GM23338 (cell line): ENCODE measurements around the gene KLF9. TPM values are rescaled to one million over a fixed set of nuclear protein-coding genes. Genes with fewer than 3 reads are reported as not detected.

Experiments
- ATAC-seq: fragments of 200-7000 bp; cut with Tn5 transposase; 3 replicates; pipeline ENCODE4 v1.9.1; 2020
- DNase-seq: peaks from one replicate; pipeline ENCODE4 v3.0.0-alpha.2; 2015; ENCODE audit warnings: low spot score
- H2AFZ ChIP-seq: fragments of 200-600 bp; sonication (generic); 2 replicates; pipeline ENCODE4 v1.8.0; 2016; ENCODE audit warnings: antibody characterized with exemption, mild to moderate bottlenecking, moderate library complexity
- H3F3A ChIP-seq: fragments of 200-600 bp; sonication (generic); replicated peaks from 2 replicates; pipeline ENCODE4 v1.8.0; 2017; ENCODE audit warnings: antibody characterized with exemption, mixed run types, low read depth
- H3K27ac ChIP-seq: fragments of 200-600 bp; sonication (generic); 2 replicates; pipeline ENCODE4 v1.6.1; 2016; ENCODE audit warnings: low read depth
- H3K27me3 ChIP-seq: fragments of 200-600 bp; sonication (generic); 2 replicates; pipeline ENCODE4 v1.8.0; 2016; ENCODE audit warnings: mild to moderate bottlenecking, mixed run types, moderate library complexity; ENCODE audit not compliant: insufficient read depth
- H3K36me3 ChIP-seq: fragments of 200-600 bp; sonication (generic); 2 replicates; pipeline ENCODE4 v1.8.0; 2016; ENCODE audit warnings: mild to moderate bottlenecking; ENCODE audit not compliant: insufficient read depth
- H3K4me1 ChIP-seq: fragments of 200-600 bp; sonication (generic); 2 replicates; pipeline ENCODE4 v1.8.0; 2016; ENCODE audit warnings: mild to moderate bottlenecking, moderate library complexity; ENCODE audit not compliant: insufficient read depth
- H3K4me2 ChIP-seq: fragments of 200-600 bp; sonication (generic); 2 replicates; pipeline ENCODE4 v1.7.1; 2017; ENCODE audit warnings: mixed run types
- H3K4me3 ChIP-seq: fragments of 200-600 bp; sonication (generic); 2 replicates; pipeline ENCODE4 v1.6.1; 2016; ENCODE audit warnings: mixed run types
- H3K79me2 ChIP-seq: fragments of 200-600 bp; sonication (generic); replicated peaks from 2 replicates; pipeline ENCODE4 v1.8.0; 2017; ENCODE audit warnings: mild to moderate bottlenecking; ENCODE audit not compliant: insufficient read depth
- H3K9me2 ChIP-seq: fragments of 200-600 bp; sonication (generic); 2 replicates; pipeline ENCODE4 v1.8.0; 2017; ENCODE audit not compliant: insufficient read depth
- H4K20me1 ChIP-seq: fragments of 200-600 bp; sonication (generic); replicated peaks from 2 replicates; pipeline ENCODE4 v1.8.0; 2017; ENCODE audit warnings: mild to moderate bottlenecking; ENCODE audit not compliant: insufficient read depth
- H3K27ac Mint-ChIP-seq: 2 replicates; pipeline ENCODE4 v1.8.0; 2020; ENCODE audit warnings: inconsistent platforms, mild to moderate bottlenecking, moderate library complexity, mixed read lengths
- H3K27me3 Mint-ChIP-seq: 3 replicates; pipeline ENCODE4 v1.8.0; 2022; ENCODE audit warnings: low read depth, mild to moderate bottlenecking, moderate library complexity, mixed read lengths, inconsistent platforms; ENCODE audit not compliant: insufficient read depth, poor library complexity
- H3K36me3 Mint-ChIP-seq: 3 replicates; pipeline ENCODE4 v1.8.0; 2021; ENCODE audit warnings: low read depth, mild to moderate bottlenecking, inconsistent platforms, moderate library complexity, mixed read lengths
- H3K4me1 Mint-ChIP-seq: 3 replicates; pipeline ENCODE4 v1.8.0; 2020; ENCODE audit warnings: mild to moderate bottlenecking, inconsistent platforms, mixed read lengths
- H3K4me3 Mint-ChIP-seq: 3 replicates; pipeline ENCODE4 v1.8.0; 2021; ENCODE audit warnings: moderate library complexity, mild to moderate bottlenecking, inconsistent platforms, mixed read lengths
- H3K9me3 Mint-ChIP-seq: 3 replicates; pipeline ENCODE4 v1.8.0; 2020; ENCODE audit warnings: moderate library complexity, mild to moderate bottlenecking, inconsistent platforms, mixed read lengths
- EZH2 ChIP-seq: fragments of 200-600 bp; sonication (generic); IDR thresholded peaks from one replicate; pipeline ENCODE4 v1.8.0; 2017; ENCODE audit warnings: antibody characterized with exemption, mild to moderate bottlenecking, low read depth; ENCODE audit not compliant: unreplicated experiment
- JUNB ChIP-seq: IDR thresholded peaks from one replicate; pipeline ENCODE4 v1.6.1; 2016; ENCODE audit warnings: antibody characterized with exemption; ENCODE audit not compliant: unreplicated experiment
- POLR2AphosphoS5 ChIP-seq: IDR thresholded peaks from 2 replicates; pipeline ENCODE4 v1.6.1; 2016; ENCODE audit warnings: antibody characterized with exemption, low read depth
- STAT1 ChIP-seq: IDR thresholded peaks from one replicate; pipeline ENCODE4 v1.6.1; 2016; ENCODE audit warnings: antibody characterized with exemption; ENCODE audit not compliant: unreplicated experiment
- ZNF114 ChIP-seq: fragments of 250-450 bp; sonication (Bioruptor Pico); IDR thresholded peaks from 2 replicates; pipeline ENCODE4 v1.5.0; 2020; ENCODE audit warnings: mild to moderate bottlenecking, moderate library complexity
- ZNF331 ChIP-seq: fragments of 250-450 bp; sonication (Bioruptor Pico); IDR thresholded peaks from 2 replicates; pipeline ENCODE4 v1.5.0; 2020; ENCODE audit warnings: low read depth, mild to moderate bottlenecking, moderate library complexity
- polyA plus RNA-seq: library from polyadenylated mRNA; unstranded; fragments of >200 nt; fragmentation: Nextera tagmentation; extraction: Ambion mirVana; gene quantifications from 2 replicates; pipeline ENCODE4 v1.2.1, GENCODE V29; 2016
- total RNA-seq: library from RNA; depleted of rRNA; stranded (reverse); fragments of >200 nt; shearing (Covaris generic); gene quantifications from 2 replicates; pipeline ENCODE4 v1.2.3, GENCODE V29; 2014
- TF ChIP-seq, protein P1 (sequence below), 2 experiments: fragments of 200-600 bp in 1 of 2; sonication (generic) in 1 of 2; conservative IDR thresholded peaks; 2 replicates each; pipeline versions ENCODE4 v1.5.1 to v1.6.1; 2016 to 2017; ENCODE audit warnings: antibody characterized with exemption in 2 of 2, low read depth in 2 of 2, mild to moderate bottlenecking in 2 of 2, moderate library complexity in 1 of 2
- TF ChIP-seq, protein P2 (sequence below): IDR thresholded peaks from one replicate; pipeline ENCODE4 v1.6.1; 2018; ENCODE audit warnings: antibody characterized with exemption; ENCODE audit not compliant: unreplicated experiment
- TF ChIP-seq, protein P3 (sequence below): IDR thresholded peaks from 2 replicates; pipeline ENCODE4 v1.6.1; 2016; ENCODE audit warnings: antibody characterized with exemption

KLF9 gene
- total and polyA plus RNA-seq, 2 experiments from 2014 or later = 0.58 to 1.5 TPM

DNA sequence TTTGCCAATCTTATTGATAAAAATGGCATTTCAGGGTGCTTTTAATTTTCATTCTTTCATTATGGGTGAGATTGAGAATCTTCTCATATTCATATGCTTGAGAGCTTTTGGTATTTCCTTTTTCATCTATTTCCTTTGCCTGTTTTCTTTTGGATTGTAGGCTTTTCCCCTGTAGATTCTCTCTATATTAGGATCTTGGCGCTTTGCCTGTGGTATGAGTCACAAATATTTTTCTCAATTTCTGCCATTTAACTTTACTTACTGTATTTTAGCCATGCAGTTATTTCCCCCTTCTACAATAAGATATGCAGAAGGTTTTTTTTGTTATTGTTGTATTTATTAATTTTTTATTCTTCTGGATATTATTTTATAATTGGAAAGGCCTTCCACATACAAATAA lies 21.5 kb upstream of the KLF9 start:
- H3K4me3 Mint-ChIP-seq = no peak overlapping the region
- Histone ChIP-seq H3K4me1 (no peaks in the 10 kb centered on the region), H3K36me3 (no peaks in the 10 kb centered on the region), H3K27me3 (no peaks in the 10 kb centered on the region), H3K4me2 (no peak overlapping the region), H3F3A (no peaks in the 10 kb centered on the region), H3K4me3 (no peak overlapping the region), H2AFZ (no peak overlapping the region), H3K79me2 (no peaks in the 10 kb centered on the region), H4K20me1 (no peaks in the 10 kb centered on the region), H3K9me2 (no peaks in the 10 kb centered on the region), H3K27ac (no peak overlapping the region)
- no peak overlapping the region for H3K27ac Mint-ChIP-seq
- TF ChIP-seq, protein P1, sequence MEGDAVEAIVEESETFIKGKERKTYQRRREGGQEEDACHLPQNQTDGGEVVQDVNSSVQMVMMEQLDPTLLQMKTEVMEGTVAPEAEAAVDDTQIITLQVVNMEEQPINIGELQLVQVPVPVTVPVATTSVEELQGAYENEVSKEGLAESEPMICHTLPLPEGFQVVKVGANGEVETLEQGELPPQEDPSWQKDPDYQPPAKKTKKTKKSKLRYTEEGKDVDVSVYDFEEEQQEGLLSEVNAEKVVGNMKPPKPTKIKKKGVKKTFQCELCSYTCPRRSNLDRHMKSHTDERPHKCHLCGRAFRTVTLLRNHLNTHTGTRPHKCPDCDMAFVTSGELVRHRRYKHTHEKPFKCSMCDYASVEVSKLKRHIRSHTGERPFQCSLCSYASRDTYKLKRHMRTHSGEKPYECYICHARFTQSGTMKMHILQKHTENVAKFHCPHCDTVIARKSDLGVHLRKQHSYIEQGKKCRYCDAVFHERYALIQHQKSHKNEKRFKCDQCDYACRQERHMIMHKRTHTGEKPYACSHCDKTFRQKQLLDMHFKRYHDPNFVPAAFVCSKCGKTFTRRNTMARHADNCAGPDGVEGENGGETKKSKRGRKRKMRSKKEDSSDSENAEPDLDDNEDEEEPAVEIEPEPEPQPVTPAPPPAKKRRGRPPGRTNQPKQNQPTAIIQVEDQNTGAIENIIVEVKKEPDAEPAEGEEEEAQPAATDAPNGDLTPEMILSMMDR (conservative IDR thresholded peaks at IDR 0.05; ENCODE audit: low read depth in 2 of 2) = no peak
- TF ChIP-seq, protein P2, sequence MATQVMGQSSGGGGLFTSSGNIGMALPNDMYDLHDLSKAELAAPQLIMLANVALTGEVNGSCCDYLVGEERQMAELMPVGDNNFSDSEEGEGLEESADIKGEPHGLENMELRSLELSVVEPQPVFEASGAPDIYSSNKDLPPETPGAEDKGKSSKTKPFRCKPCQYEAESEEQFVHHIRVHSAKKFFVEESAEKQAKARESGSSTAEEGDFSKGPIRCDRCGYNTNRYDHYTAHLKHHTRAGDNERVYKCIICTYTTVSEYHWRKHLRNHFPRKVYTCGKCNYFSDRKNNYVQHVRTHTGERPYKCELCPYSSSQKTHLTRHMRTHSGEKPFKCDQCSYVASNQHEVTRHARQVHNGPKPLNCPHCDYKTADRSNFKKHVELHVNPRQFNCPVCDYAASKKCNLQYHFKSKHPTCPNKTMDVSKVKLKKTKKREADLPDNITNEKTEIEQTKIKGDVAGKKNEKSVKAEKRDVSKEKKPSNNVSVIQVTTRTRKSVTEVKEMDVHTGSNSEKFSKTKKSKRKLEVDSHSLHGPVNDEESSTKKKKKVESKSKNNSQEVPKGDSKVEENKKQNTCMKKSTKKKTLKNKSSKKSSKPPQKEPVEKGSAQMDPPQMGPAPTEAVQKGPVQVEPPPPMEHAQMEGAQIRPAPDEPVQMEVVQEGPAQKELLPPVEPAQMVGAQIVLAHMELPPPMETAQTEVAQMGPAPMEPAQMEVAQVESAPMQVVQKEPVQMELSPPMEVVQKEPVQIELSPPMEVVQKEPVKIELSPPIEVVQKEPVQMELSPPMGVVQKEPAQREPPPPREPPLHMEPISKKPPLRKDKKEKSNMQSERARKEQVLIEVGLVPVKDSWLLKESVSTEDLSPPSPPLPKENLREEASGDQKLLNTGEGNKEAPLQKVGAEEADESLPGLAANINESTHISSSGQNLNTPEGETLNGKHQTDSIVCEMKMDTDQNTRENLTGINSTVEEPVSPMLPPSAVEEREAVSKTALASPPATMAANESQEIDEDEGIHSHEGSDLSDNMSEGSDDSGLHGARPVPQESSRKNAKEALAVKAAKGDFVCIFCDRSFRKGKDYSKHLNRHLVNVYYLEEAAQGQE = no peak
- no peak for TF ChIP-seq STAT1
- TF ChIP-seq ZNF331 (CRISPR knock-in tag) = no peak
- TF ChIP-seq ZNF114 (CRISPR knock-in tag) = no peak
- no peak for TF ChIP-seq JUNB
- TF ChIP-seq EZH2 = no peak
- TF ChIP-seq POLR2AphosphoS5 = no peak
- TF ChIP-seq, protein P3, sequence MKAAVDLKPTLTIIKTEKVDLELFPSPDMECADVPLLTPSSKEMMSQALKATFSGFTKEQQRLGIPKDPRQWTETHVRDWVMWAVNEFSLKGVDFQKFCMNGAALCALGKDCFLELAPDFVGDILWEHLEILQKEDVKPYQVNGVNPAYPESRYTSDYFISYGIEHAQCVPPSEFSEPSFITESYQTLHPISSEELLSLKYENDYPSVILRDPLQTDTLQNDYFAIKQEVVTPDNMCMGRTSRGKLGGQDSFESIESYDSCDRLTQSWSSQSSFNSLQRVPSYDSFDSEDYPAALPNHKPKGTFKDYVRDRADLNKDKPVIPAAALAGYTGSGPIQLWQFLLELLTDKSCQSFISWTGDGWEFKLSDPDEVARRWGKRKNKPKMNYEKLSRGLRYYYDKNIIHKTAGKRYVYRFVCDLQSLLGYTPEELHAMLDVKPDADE = no peak
- no peaks in the 10 kb centered on the region for H3K36me3 Mint-ChIP-seq
- peaks cover 4% of the 10 kb centered on the region; the same call in 2 of the 3 replicates for H3K4me1 Mint-ChIP-seq
- DNase-seq (no peak), ATAC-seq (no peak)
- H3K27me3 Mint-ChIP-seq = peaks cover 1% of the 10 kb centered on the region
- peaks cover 5% of the 10 kb centered on the region; the same call in 2 of the 3 replicates for H3K9me3 Mint-ChIP-seq

DNA sequence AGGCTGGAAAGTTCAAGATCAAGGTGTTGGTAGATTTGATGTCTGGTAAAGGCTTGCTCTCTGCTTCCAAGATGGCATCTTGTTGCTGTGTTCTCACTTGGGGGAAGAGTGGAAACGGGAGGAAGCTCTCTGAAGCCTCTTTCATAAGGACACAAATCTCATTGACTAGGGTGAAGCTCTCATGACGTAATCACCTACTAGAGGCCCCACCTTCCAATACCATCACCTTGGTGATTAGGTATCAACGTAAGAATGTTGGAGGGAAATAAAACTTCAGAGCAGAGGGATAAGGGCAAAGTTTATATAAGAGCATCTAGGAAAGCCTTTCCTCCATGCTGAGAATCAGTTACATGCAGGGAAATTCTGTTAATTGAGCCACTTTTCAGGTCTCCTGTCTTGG lies 15.4 kb upstream of the KLF9 start:
- no peaks in the 10 kb centered on the region for H4K20me1 ChIP-seq
- Mint-ChIP-seq H3K4me1 (peaks cover 4% of the 10 kb centered on the region; the same call in 2 of the 3 replicates), H3K4me3 (no peak overlapping the region), H3K27me3 (peaks cover 1% of the 10 kb centered on the region), H3K36me3 (no peaks in the 10 kb centered on the region), H3K27ac (no peak overlapping the region), H3K9me3 (peaks cover 5% of the 10 kb centered on the region; the same call in 2 of the 3 replicates)
- DNase-seq = no peak
- no peaks in the 10 kb centered on the region for H3F3A ChIP-seq
- H3K36me3 ChIP-seq = no peaks in the 10 kb centered on the region
- H3K9me2 ChIP-seq = no peaks in the 10 kb centered on the region; the same call in 1 of the 2 replicates
- H3K4me1 ChIP-seq = no peaks in the 10 kb centered on the region
- H2AFZ ChIP-seq = no peak overlapping the region
- H3K79me2 ChIP-seq = no peaks in the 10 kb centered on the region
- no peak for ATAC-seq
- no peak overlapping the region for H3K27ac ChIP-seq
- TF ChIP-seq EZH2 = no peak
- TF ChIP-seq ZNF331 (CRISPR knock-in tag) = no peak
- TF ChIP-seq, protein P3 = no peak
- H3K27me3 ChIP-seq = no peaks in the 10 kb centered on the region
- no peak overlapping the region for H3K4me2 ChIP-seq
- no peak overlapping the region for H3K4me3 ChIP-seq
